ENCODE results near the gene PTPRD. TPM values are rescaled to one million over a fixed set of nuclear protein-coding genes. Genes with fewer than 3 reads are reported as not detected.

PTPRD gene
- total RNA-seq, 4 donors from 2014 or later: 0.72 to 8.0 (median 3.0) TPM

- intact Hi-C loops (cut with DNase I; ENCODE audit: low total_unique reads): no loop called here
- WGBS, 2 donors: 41 to 47% methylated on average over 2 of the region's 2 CpGs
- no peak overlapping the region for H3K4me3 ChIP-seq (ENCODE audit: low read depth, poor library complexity, severe bottlenecking)
Observed at GRCh38 chr9:10242255-10242654, 370.5 kb downstream of the PTPRD start.

DNA sequence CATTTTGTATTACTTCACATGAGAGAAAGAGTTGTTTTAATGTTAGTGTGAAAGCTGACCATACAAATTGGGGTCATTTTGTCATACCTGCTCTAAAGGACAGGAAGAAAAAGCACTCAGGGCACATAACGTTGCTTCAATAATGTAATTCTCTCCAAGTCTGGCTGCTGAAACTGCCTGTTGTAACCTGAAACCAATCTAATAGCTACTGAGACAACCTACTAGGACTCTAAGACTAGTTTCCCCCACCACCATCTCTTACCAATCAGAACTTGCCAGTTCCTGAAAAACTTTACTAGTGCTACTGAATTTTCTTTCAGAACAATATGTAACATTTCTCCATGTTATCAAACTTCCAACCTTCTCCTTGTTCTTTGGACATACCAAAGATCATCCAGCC is 374.7 kb downstream of the PTPRD start:
- H3K4me3 ChIP-seq (ENCODE audit: low read depth, poor library complexity, severe bottlenecking): no peak overlapping the region
- TF ChIP-seq, protein P1, sequence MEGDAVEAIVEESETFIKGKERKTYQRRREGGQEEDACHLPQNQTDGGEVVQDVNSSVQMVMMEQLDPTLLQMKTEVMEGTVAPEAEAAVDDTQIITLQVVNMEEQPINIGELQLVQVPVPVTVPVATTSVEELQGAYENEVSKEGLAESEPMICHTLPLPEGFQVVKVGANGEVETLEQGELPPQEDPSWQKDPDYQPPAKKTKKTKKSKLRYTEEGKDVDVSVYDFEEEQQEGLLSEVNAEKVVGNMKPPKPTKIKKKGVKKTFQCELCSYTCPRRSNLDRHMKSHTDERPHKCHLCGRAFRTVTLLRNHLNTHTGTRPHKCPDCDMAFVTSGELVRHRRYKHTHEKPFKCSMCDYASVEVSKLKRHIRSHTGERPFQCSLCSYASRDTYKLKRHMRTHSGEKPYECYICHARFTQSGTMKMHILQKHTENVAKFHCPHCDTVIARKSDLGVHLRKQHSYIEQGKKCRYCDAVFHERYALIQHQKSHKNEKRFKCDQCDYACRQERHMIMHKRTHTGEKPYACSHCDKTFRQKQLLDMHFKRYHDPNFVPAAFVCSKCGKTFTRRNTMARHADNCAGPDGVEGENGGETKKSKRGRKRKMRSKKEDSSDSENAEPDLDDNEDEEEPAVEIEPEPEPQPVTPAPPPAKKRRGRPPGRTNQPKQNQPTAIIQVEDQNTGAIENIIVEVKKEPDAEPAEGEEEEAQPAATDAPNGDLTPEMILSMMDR (IDR thresholded peaks at IDR 0.05): no peak
- no peak for TF ChIP-seq POLR2A (IDR thresholded peaks at IDR 0.05)
- no peak for DNase-seq (ENCODE audit: low spot score in 2 of 2)
- 65 to 70% methylated on average over 1 of the region's 1 CpG for WGBS, 2 donors
- intact Hi-C loops (cut with DNase I; ENCODE audit: low total_unique reads): no loop called here

More at GRCh38 chr9:10242255-10242654, 370.5 kb downstream of the PTPRD start:
- no peak for DNase-seq (ENCODE audit: low spot score in 2 of 2)
- TF ChIP-seq POLR2A (IDR thresholded peaks at IDR 0.05): no peak
- TF ChIP-seq, protein P1 (IDR thresholded peaks at IDR 0.05): no peak

- no peak for DNase-seq (ENCODE audit: low spot score in 2 of 2)
- intact Hi-C loops (cut with DNase I; ENCODE audit: low total_unique reads): no loop called here
- H3K4me3 ChIP-seq (ENCODE audit: low read depth, poor library complexity, severe bottlenecking): no peak overlapping the region
- no peak for TF ChIP-seq POLR2A (IDR thresholded peaks at IDR 0.05)
- TF ChIP-seq, protein P1 (IDR thresholded peaks at IDR 0.05): no peak
Observed at GRCh38 chr9:10237584-10237983, 375.2 kb downstream of the PTPRD start.

DNA sequence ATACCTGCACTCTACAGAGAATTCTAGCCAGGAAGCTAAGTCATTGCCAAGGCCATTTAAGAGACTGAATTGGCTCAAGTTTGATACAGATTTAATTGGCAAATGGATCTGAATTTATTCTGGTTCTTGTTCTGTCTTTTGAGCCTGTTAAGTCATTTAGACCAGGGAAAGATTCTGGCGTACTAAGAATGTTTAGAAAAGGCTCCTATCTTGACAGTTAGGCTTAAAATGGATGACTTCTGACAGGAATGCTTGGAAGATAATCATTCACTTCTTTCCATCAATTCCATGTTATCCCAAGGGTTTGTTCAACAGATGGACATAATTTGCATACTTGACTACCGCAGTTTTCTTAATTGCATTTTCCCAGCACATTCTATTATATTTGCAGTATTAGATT is 376.6 kb downstream of the PTPRD start:
- WGBS, 2 donors: 83 to 91% methylated on average over 2 of the region's 2 CpGs
- no peak for DNase-seq (ENCODE audit: low spot score in 2 of 2)
- no peak overlapping the region for H3K4me3 ChIP-seq (ENCODE audit: low read depth, poor library complexity, severe bottlenecking)
- TF ChIP-seq, protein P1 (IDR thresholded peaks at IDR 0.05): no peak
- no peak for TF ChIP-seq POLR2A (IDR thresholded peaks at IDR 0.05)
- intact Hi-C loops (cut with DNase I; ENCODE audit: low total_unique reads): no loop called here

DNA sequence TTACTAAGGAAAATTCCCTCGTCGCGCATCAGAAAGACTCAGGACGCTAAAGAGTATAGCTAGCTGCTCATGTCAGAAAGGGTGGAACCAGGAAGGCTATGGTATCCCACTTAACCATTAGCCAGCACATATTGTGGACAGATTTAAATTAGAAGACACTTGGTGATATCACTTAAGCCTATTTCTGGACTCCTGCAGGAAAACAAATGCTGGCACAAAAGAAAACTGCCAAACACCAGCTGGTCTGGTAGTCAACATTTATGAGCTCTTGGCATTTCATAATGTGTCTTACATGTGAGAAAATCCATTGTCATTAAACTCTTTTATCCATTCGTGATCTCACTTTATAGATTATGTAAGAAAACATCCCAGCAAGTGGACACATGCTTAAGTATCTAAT is 377.4 kb downstream of the PTPRD start:
- no peak for DNase-seq (ENCODE audit: low spot score in 2 of 2)
- WGBS, 2 donors: 83 to 84% methylated on average over 5 of the region's 5 CpGs
- intact Hi-C loops (cut with DNase I; ENCODE audit: low total_unique reads): no loop called here
- no peak for TF ChIP-seq POLR2A (IDR thresholded peaks at IDR 0.05)
- TF ChIP-seq, protein P1 (IDR thresholded peaks at IDR 0.05): no peak
- no peak overlapping the region for H3K4me3 ChIP-seq (ENCODE audit: low read depth, poor library complexity, severe bottlenecking)

DNA sequence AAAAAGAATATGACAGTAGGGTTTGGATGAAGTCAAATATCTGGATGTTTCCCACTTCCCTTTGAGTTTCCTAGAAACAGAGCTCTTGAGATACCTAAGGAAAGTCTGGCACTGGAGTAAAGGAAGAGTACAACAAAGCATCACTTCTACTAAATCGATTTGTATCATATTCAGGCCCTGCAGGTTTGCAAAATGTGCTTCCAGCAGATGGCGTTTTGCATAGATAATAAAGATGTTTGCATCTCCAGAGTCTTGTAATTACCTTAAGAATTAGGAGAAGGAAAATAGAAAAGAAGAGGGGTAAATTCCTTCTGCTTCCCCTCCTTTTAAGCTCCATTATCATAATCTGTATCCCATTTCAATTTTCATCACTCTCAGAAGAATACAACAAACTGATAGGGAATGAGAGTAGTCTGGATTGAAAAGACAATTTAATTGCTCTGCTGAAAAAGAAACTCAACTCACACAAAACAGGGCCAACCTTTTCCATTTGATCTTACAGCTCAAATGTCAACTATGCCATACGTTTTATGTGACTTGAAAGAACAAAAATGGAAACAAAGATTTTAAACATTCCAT is 380.4 kb downstream of the PTPRD start:
- DNase-seq (ENCODE audit: low spot score in 2 of 2): no peak
- WGBS, 2 donors: 17 to 25% methylated on average over 3 of the region's 3 CpGs
- intact Hi-C loops (cut with DNase I; ENCODE audit: low total_unique reads): no loop called here
- TF ChIP-seq POLR2A (IDR thresholded peaks at IDR 0.05): no peak
- TF ChIP-seq, protein P1 (IDR thresholded peaks at IDR 0.05): no peak
- no peak overlapping the region for H3K4me3 ChIP-seq (ENCODE audit: low read depth, poor library complexity, severe bottlenecking)
